GM21737 (cell line): Measurements from ENCODE around the gene HEXD.
"Not testable (repeated sequence)": the region's sequence is repeated elsewhere in the genome, so short reads cannot be mapped to it uniquely, and the experiment has no call there.

Experiments
- ATAC-seq: cut with Tn5 transposase; IDR thresholded peaks from one replicate; pipeline ENCODE4 v1.9.1; 2021; ENCODE audit warnings: mild to moderate bottlenecking, moderate library complexity; ENCODE audit not compliant: unreplicated experiment

HEXD gene

DNA sequence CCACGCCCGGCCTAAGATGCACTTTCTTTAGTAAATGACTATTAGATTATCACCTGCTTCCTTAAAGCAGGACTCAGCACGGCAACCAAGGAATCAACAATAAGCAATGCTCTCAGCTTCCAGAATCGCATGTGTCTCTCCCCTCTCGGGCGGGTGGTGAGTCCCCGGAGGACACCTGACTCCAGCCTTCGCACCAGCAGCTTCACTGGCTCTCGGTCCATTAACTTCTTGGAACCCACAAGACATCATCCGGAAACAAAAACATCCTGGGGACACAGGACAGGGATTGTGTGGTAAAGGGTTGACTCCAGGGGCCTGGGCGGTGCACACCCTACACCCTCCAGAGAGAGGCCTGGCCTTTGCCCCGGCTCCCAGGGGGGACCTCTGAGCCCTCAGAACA, 23.9 kb upstream of the HEXD start:
- ATAC-seq, result no peak

- no peak for ATAC-seq
Observed at GRCh38 chr17:82396601-82397435, 21.3 kb upstream of the HEXD start.

GRCh38 chr17:82397449-82398335, 20.5 kb upstream of the HEXD start:
- ATAC-seq, result no peak

GRCh38 chr17:82399041-82399441, 19.1 kb upstream of the HEXD start:
- no peak for ATAC-seq

DNA sequence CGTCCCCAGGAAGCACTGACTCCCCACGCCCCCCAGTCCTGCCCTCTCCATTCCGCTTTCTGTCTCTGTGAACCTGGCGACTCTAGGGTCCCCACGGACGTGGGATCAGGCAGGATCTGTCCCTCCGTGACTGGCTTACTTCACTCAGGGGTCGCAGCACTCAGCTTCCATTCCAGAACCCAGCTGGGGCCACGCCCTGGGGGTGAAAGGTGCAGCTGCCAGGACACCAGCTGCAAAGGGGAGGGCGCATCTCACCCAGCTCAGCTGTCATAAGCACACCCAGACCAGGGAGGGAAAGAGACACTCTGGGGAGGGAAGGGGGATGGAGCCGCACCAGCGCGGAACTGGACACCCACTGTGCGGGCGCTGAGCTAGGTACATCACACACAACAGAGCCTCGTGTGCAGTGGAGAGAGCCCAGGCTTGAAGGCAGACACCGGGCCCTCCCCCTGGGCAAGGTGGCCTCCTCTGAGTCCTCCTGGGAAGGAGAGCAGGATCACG, 18.5 kb upstream of the HEXD start:
- ATAC-seq, result no peak

DNA sequence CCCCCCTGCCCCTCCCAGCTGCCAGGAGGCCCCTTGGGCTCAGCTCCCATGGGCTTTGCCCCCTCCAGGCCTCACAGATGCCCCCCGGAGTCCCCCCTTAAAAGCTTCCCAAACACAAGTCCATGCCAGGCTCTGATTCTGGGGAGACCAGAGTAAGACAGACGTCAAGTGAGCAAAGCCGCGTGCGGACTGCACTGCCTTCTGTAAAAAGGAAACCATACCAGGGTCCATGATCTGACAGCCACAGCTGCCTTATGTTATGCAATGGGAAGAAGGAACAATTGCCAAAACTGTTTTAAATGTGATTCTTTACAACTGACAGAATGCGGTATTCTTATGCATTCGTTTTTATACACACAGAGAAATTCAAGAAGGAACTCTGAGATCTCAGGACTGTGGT, 17.9 kb upstream of the HEXD start:
- ATAC-seq, result no peak

- ATAC-seq, result peak; percentile 51
Observed at GRCh38 chr17:82400830-82401229, 17.3 kb upstream of the HEXD start.

GRCh38 chr17:82402865-82403264, 15.3 kb upstream of the HEXD start:
- ATAC-seq, result peak; percentile 67

DNA sequence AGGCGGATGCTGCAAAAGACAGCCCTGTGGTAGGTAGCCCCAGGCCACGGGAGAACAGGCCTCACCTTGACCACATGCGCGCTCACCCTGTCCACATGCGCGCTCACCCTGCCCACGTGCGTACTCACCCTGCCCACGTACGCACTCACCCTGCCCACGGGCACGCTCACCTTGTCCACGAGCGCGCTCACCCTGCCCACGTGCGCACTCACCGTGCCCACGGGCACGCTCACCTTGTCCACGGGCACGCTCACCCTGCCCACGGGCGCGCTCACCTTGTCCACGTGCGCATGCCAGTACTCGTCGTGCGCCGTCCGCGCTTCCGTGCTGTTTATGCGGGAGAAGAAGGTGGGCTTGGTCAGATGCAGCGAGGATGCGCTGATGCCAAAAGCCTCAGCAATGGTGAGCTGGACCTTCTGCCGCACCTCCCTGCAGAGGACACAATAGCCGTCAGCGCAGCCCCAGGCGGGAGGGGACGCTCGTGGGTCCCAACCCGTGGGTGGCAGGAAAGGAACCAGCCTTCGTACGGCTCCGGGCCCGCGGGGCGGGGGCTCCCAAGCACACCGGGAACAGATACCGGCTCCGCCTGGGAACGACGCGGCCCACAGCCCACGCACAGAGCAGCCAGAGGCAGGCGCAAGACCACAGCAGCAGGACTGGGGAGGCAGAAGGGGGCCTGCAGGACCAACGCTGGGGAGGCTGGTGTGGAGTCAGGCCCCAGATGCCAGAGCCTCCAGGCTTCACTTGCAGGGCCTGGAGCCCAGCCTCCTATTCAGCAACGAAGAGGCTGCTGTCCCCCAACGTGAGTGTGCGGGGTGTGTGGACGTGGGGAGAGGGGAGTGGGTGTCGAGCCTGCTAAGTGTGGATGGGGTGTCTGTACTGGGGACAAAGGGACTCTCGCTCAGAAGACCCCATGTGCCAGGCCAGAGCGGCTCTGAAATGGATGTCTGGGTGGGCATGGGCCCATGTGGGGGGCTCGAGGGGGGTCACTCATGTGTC, 14.2 kb upstream of the HEXD start:
- no peak for ATAC-seq

- ATAC-seq, result no peak
Observed at GRCh38 chr17:82405051-82405450, 13.1 kb upstream of the HEXD start.

- no peak for ATAC-seq
Observed at GRCh38 chr17:82406131-82406671, 11.9 kb upstream of the HEXD start.

GRCh38 chr17:82407255-82407654, 10.9 kb upstream of the HEXD start:
- no peak for ATAC-seq

GRCh38 chr17:82408288-82408937, 9.7 kb upstream of the HEXD start:
- no peak for ATAC-seq

DNA sequence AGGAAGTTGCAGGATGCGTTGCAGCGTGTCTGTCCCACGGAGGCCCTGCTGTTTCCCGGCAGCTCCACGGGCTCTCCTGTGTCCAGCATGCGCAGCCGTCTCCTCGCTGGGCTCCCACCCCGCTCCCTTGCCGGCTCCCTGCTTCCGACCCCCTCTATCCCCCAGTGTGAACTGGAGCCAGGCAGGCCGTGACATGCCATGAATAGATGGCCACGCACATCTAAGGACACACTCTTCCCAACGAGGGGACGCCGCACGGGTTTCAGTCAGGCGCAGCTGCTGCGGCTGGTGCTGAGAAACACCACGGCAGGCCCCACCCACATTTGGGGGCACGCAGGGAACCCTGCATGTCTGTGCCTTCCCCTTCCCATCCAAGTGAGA, 9.2 kb upstream of the HEXD start:
- no peak for ATAC-seq

DNA sequence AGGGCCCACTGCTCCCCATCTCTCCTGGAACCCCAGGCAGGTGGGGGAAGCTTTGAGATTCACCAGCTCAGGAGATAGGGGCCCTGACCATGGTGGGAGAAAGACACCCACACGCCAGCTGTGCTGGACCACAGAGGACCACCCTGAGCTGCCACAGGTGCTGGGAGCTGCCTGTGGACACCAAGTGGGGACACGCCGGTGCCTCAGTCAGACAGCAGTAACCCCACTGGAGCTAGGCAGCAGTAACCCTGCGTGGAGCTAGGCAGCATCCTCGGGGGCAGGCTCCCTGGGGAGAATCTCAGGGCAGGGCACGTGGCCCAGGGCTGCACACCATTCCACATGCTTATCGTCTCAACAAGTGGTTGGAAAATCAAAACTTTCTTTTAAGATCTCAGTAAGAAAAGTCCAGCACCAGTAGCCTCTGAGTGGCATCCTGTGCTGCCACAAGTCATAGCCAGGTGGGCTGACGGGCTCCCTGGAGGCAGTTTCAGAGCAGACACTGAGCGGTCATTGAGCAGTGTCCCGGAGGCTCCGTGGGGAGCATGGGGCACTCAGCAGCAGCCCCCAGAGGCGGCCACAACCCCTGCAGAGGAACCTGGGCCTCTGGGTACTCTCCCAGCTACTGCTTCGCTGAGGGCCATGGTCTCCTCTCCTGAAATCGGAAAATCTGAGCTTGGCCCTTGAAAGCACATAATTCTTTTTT, 8.0 kb upstream of the HEXD start:
- no peak for ATAC-seq

GRCh38 chr17:82411396-82412053, 6.6 kb upstream of the HEXD start:
- ATAC-seq, result no peak

DNA sequence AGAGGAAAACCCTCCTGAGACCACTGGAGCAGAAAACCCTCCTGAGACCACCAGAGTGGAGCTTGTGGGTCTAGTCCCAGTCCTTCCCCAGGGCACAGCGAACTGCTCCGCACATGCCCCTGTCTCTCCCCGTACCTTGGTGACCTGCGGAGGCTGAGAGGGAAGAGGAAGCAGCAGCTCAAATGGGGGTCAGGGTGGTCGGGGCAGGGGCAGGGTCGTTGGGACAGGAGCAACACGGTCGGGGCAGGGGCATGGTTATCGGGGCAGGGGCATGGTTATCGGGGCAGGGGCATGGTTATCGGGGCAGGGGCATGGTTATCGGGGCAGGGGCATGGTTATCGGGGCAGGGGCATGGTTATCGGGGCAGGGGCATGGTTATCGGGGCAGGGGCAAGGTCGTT, 6.1 kb upstream of the HEXD start:
- ATAC-seq, result not testable (repeated sequence)
